GM19467 (cell line): ENCODE measurements around the gene AMHR2.

Experiments
- ATAC-seq: cut with Tn5 transposase; IDR thresholded peaks from one replicate; pipeline ENCODE4 v1.9.1; 2021; ENCODE audit warnings: mild to moderate bottlenecking, moderate library complexity; ENCODE audit not compliant: unreplicated experiment

AMHR2 gene

GRCh38 chr12:53479331-53479730 is 55.7 kb downstream of the AMHR2 start:
- no peak for ATAC-seq

- ATAC-seq = no peak
Observed at GRCh38 chr12:53480491-53481442, 57.1 kb downstream of the AMHR2 start.
